Measurements from ENCODE around the gene STARD3.

STARD3 gene

GRCh38 chr17:39605492-39606433, 31.2 kb upstream of the STARD3 start:
- Histone ChIP-seq H3K4me3 (peak overlapping the region; percentile 62), H3K27ac (no peak overlapping the region)
- TF ChIP-seq CTCF (IDR thresholded peaks at IDR 0.05) = no peak
- no peak for DNase-seq (ENCODE audit: low spot score)

GRCh38 chr17:39606434-39607056, 30.4 kb upstream of the STARD3 start:
- no peak for DNase-seq (ENCODE audit: low spot score)
- Histone ChIP-seq H3K27ac (no peak overlapping the region), H3K4me3 (peak overlapping the region; percentile 62)
- TF ChIP-seq CTCF (IDR thresholded peaks at IDR 0.05) = no peak

- no peak for TF ChIP-seq CTCF (IDR thresholded peaks at IDR 0.05)
- no peak for DNase-seq (ENCODE audit: low spot score)
- Histone ChIP-seq H3K4me3 (peak overlapping the region; percentile 62), H3K27ac (no peak overlapping the region)
Measured at GRCh38 chr17:39607057-39607850, 29.7 kb upstream of the STARD3 start.

GRCh38 chr17:39607851-39608130, 29.2 kb upstream of the STARD3 start, which contains the start of gene NEUROD2:
Gene NEUROD2, minus strand, starts transcription at chr17:39607920. Its CDS starts 1,321 bp downstream, at chr17:39606599.
- TF ChIP-seq CTCF (IDR thresholded peaks at IDR 0.05) = no peak
- no peak within 1 kb of the TSS for H3K27ac ChIP-seq
- peak within 1 kb of the TSS; percentile 62 for H3K4me3 ChIP-seq
- DNase-seq (ENCODE audit: low spot score) = no peak

- Histone ChIP-seq H3K4me3 (no peak overlapping the region), H3K27ac (no peak overlapping the region)
- no peak for TF ChIP-seq CTCF (IDR thresholded peaks at IDR 0.05)
Measured at GRCh38 chr17:39608142-39608981, 28.6 kb upstream of the STARD3 start.

GRCh38 chr17:39609416-39610025, 27.4 kb upstream of the STARD3 start:
- TF ChIP-seq CTCF (IDR thresholded peaks at IDR 0.05) = no peak
- DNase-seq (ENCODE audit: low spot score) = no peak
- Histone ChIP-seq H3K27ac (no peak overlapping the region), H3K4me3 (no peak overlapping the region)

More at GRCh38 chr17:39608142-39608981, 28.6 kb upstream of the STARD3 start:
- no peak for DNase-seq (ENCODE audit: low spot score)
